Measurements from ENCODE around the gene ZNF335.
A peak's percentile ranks its signal among the peaks of the same experiment; 100 is the strongest.

The ZNF335 gene, protein sequence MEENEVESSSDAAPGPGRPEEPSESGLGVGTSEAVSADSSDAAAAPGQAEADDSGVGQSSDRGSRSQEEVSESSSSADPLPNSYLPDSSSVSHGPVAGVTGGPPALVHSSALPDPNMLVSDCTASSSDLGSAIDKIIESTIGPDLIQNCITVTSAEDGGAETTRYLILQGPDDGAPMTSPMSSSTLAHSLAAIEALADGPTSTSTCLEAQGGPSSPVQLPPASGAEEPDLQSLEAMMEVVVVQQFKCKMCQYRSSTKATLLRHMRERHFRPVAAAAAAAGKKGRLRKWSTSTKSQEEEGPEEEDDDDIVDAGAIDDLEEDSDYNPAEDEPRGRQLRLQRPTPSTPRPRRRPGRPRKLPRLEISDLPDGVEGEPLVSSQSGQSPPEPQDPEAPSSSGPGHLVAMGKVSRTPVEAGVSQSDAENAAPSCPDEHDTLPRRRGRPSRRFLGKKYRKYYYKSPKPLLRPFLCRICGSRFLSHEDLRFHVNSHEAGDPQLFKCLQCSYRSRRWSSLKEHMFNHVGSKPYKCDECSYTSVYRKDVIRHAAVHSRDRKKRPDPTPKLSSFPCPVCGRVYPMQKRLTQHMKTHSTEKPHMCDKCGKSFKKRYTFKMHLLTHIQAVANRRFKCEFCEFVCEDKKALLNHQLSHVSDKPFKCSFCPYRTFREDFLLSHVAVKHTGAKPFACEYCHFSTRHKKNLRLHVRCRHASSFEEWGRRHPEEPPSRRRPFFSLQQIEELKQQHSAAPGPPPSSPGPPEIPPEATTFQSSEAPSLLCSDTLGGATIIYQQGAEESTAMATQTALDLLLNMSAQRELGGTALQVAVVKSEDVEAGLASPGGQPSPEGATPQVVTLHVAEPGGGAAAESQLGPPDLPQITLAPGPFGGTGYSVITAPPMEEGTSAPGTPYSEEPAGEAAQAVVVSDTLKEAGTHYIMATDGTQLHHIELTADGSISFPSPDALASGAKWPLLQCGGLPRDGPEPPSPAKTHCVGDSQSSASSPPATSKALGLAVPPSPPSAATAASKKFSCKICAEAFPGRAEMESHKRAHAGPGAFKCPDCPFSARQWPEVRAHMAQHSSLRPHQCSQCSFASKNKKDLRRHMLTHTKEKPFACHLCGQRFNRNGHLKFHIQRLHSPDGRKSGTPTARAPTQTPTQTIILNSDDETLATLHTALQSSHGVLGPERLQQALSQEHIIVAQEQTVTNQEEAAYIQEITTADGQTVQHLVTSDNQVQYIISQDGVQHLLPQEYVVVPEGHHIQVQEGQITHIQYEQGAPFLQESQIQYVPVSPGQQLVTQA (N-terminal part only)

DNA sequence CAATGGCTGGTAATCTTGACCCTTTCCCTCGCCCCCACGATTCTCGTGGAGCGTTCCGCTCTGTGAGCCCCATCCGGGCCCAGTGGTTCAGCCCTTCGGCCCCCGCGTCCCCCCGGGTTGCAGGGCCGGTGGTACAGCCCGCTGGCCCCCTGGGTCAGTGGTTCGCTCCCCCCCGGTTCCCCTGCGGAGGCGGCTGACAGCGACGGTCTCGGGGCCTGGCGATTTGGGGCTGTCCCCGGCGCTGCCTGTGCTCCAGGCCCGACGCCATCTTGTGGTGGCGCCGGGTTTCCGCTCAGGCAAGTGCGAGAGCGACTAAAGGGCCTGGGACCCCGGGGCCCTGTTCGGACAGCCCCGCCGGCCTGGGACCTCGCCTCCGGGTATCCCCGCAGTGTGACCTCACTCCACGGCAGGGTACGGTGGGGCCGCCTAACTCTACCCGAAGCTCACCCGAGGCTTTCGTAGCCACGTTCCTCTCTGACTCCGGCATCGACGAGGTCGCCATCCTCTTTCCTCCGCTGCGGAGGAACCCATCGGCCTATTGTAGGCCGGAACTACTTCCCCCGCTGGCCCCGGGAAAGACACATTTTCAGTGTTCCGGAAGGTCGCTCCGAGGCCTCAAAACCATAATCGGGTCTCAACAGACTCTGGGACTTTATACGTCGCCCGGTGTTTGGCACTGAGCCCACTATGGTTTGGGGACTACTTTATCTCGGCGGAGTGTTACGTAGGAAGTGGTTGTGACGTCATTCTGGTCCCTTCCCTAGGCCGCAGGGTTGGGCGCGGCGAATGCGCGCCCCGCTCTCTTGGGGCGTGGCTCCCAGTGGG, at the start of gene ZNF335:
Gene ZNF335, minus strand, starts transcription at position 529 of the 825 bp plus-strand sequence. CDS start 793 bp downstream, outside the sequence.
- Histone ChIP-seq H3K36me3 (ENCODE audit: control insufficient read depth in 1 of 2, insufficient read depth in 2 of 2, low read length in 2 of 2) (peaks cover 18 to 33% of the 10 kb centered on the region in 2 donors), H3K27me3 (ENCODE audit: low read depth, low read length) (no peaks in the 10 kb centered on the region), H3K27ac (ENCODE audit: low read length) (peak within 1 kb of the TSS; percentile 100), H3K4me1 (ENCODE audit: control insufficient read depth in 1 of 2, insufficient read depth in 2 of 2, low read length in 2 of 2) (peaks cover 11 to 18% of the 10 kb centered on the region in 2 donors), H3K9me3 (ENCODE audit: control insufficient read depth in 1 of 2, low read length in 2 of 2) (no peaks in the 10 kb centered on the region), H3K4me3 (ENCODE audit: low read depth in 1 of 2, low read length in 2 of 2) (peak within 1 kb of the TSS; percentile 84 to 93)

DNA sequence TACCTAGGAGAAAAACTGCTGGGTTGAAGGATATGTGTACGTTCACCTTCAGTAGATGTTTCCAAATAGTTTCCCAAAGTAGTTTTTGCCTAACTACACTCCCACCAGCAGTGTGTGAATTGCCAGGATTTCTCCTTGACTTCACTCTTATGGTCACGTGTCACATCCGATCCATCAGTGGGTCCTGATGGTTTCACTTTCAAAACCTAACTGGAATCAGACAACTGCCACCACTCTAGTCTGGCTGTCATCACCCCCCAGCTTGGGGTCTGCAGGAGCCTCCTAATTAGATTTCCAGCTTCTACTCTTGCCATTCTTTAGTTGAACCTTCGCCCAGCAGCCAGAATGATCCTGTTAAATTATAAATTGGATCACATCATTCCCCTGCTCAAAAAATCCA, 48.6 kb upstream of the ZNF335 start:
- H3K4me3 ChIP-seq (ENCODE audit: low read depth in 1 of 2, low read length in 2 of 2) = no peak overlapping the region
- H3K27ac ChIP-seq (ENCODE audit: low read length) = no peak overlapping the region
- H3K36me3 ChIP-seq (ENCODE audit: control insufficient read depth in 1 of 2, insufficient read depth in 2 of 2, low read length in 2 of 2) = no peaks in the 10 kb centered on the region
- H3K9me3 ChIP-seq (ENCODE audit: control insufficient read depth in 1 of 2, low read length in 2 of 2) = no peaks in the 10 kb centered on the region
- peaks cover 0 to 16% of the 10 kb centered on the region in 2 donors for H3K4me1 ChIP-seq (ENCODE audit: control insufficient read depth in 1 of 2, insufficient read depth in 2 of 2, low read length in 2 of 2)
- H3K27me3 ChIP-seq (ENCODE audit: low read depth, low read length) = peaks cover 29% of the 10 kb centered on the region

DNA sequence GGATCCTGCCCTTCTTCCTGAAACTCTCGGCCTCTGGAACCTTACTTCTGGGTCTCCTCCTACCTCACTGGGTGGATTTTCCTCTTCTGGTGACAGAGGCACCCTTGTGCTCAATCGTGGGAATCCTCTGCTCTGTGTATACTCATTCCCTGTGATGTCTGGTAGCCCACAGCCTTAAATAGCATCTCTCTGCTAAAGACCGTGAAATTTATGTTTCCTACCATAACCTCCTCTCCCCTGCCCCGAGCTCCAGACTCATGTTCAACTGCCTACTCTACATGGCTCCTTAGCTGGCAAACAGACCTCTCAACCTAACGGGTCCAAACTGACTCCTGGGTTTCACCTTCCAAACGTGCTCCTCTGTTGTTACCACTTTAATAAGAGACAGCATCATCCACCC, 46.6 kb upstream of the ZNF335 start:
- no peak overlapping the region for H3K4me3 ChIP-seq (ENCODE audit: low read depth in 1 of 2, low read length in 2 of 2)
- H3K27ac ChIP-seq (ENCODE audit: low read length) = no peak overlapping the region
- H3K4me1 ChIP-seq (ENCODE audit: control insufficient read depth in 1 of 2, insufficient read depth in 2 of 2, low read length in 2 of 2) = peaks cover 0 to 27% of the 10 kb centered on the region in 2 donors
- peaks cover 37% of the 10 kb centered on the region for H3K27me3 ChIP-seq (ENCODE audit: low read depth, low read length)
- no peaks in the 10 kb centered on the region for H3K9me3 ChIP-seq (ENCODE audit: control insufficient read depth in 1 of 2, low read length in 2 of 2)
- H3K36me3 ChIP-seq (ENCODE audit: control insufficient read depth in 1 of 2, insufficient read depth in 2 of 2, low read length in 2 of 2) = no peaks in the 10 kb centered on the region

DNA sequence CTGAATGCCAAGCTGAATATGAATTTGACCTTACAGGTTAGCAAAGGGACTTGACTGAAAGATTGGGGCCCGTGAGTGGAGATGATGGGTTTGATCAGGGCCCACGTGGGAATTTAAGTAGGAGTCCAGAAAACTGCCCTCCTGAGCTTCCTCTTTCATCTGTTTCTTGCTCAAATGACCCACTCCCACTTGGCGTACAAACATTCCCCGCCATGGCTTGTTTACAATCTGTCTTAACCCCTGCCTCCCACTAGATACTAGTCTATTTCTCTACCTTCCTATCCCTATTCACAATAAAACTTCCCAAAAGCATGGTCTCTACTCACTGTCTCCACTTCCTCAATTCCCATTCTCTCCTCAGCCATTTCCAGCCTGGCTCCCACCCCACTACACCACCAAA, 46.1 kb upstream of the ZNF335 start:
- H3K27me3 ChIP-seq (ENCODE audit: low read depth, low read length) = peaks cover 32% of the 10 kb centered on the region
- H3K36me3 ChIP-seq (ENCODE audit: control insufficient read depth in 1 of 2, insufficient read depth in 2 of 2, low read length in 2 of 2) = no peaks in the 10 kb centered on the region
- H3K4me1 ChIP-seq (ENCODE audit: control insufficient read depth in 1 of 2, insufficient read depth in 2 of 2, low read length in 2 of 2) = peaks cover 0 to 32% of the 10 kb centered on the region in 2 donors

DNA sequence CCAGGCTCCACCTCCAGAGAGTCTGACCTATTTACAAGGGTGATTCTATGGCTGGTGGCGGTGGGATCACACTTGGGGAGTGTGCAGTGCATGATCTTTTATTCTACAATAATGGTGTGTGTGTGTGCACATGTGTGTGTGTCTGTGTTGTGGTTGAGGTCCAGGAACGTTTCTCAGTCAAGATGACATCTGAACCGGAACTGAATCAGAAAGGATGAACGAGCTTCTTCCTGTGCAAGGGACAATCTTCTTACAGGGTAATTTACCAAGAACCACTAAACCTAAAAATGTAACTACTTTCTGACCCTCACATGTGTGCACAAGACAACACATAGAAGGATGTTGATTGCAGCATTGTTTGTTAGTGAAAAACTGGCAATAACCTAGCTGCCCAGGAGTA, 45.3 kb upstream of the ZNF335 start:
- Histone ChIP-seq H3K36me3 (ENCODE audit: control insufficient read depth in 1 of 2, insufficient read depth in 2 of 2, low read length in 2 of 2) (no peaks in the 10 kb centered on the region), H3K27me3 (ENCODE audit: low read depth, low read length) (peaks cover 41% of the 10 kb centered on the region), H3K9me3 (ENCODE audit: control insufficient read depth in 1 of 2, low read length in 2 of 2) (no peaks in the 10 kb centered on the region), H3K27ac (ENCODE audit: low read length) (no peak overlapping the region), H3K4me1 (ENCODE audit: control insufficient read depth in 1 of 2, insufficient read depth in 2 of 2, low read length in 2 of 2) (peaks cover 0 to 30% of the 10 kb centered on the region in 2 donors), H3K4me3 (ENCODE audit: low read depth in 1 of 2, low read length in 2 of 2) (no peak overlapping the region)

More for the DNA sequence above, 46.1 kb upstream of the ZNF335 start:
- H3K27ac ChIP-seq (ENCODE audit: low read length) = no peak overlapping the region
- no peak overlapping the region for H3K4me3 ChIP-seq (ENCODE audit: low read depth in 1 of 2, low read length in 2 of 2)
- H3K9me3 ChIP-seq (ENCODE audit: control insufficient read depth in 1 of 2, low read length in 2 of 2) = no peaks in the 10 kb centered on the region

DNA sequence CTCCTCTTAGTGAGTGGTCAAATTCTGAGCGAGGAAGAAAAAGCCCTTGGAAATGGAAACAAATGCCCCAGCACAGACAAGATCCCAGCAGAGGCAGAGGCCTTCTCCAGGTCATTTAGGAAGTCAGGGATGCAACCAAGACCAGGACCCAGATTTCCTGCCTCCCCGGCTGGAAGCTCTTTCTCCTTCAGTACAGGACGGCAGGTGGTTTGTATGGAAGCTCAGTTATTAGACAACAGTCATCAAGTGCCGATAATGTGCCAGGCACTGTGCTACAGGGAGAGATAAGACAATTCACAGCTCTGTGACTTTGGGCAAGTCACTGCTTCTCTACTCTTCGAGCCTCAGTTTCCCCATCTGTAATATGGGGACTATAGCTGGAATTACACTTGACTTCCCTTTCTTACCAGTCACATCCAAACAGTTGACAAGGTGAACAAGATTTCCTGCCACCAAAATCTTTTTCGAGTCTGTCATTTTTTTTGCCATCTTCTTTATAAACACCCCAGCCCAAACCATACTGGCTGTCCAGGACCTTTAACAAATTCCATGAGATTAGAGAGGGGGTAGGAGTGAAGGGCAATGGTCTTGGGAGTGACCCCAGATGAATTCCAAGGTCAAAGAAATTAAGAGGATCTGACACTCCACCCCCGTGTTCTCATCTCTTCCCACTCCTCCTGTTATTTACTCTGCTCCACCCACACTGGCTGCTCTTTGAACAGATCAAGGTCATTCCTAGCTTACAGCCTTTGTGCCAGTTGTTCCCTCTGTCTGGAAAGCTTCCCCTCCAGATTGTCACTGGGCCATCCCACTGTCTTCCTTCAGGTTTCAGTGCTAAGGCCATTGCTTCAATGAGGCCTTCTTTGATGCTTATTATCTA, 42.8 kb upstream of the ZNF335 start:
- Histone ChIP-seq H3K4me1 (ENCODE audit: control insufficient read depth in 1 of 2, insufficient read depth in 2 of 2, low read length in 2 of 2) (peaks cover 0 to 25% of the 10 kb centered on the region in 2 donors), H3K9me3 (ENCODE audit: control insufficient read depth in 1 of 2, low read length in 2 of 2) (no peaks in the 10 kb centered on the region), H3K27me3 (ENCODE audit: low read depth, low read length) (peaks cover 55% of the 10 kb centered on the region), H3K27ac (ENCODE audit: low read length) (no peak overlapping the region), H3K4me3 (ENCODE audit: low read depth in 1 of 2, low read length in 2 of 2) (no peak overlapping the region), H3K36me3 (ENCODE audit: control insufficient read depth in 1 of 2, insufficient read depth in 2 of 2, low read length in 2 of 2) (no peaks in the 10 kb centered on the region)

DNA sequence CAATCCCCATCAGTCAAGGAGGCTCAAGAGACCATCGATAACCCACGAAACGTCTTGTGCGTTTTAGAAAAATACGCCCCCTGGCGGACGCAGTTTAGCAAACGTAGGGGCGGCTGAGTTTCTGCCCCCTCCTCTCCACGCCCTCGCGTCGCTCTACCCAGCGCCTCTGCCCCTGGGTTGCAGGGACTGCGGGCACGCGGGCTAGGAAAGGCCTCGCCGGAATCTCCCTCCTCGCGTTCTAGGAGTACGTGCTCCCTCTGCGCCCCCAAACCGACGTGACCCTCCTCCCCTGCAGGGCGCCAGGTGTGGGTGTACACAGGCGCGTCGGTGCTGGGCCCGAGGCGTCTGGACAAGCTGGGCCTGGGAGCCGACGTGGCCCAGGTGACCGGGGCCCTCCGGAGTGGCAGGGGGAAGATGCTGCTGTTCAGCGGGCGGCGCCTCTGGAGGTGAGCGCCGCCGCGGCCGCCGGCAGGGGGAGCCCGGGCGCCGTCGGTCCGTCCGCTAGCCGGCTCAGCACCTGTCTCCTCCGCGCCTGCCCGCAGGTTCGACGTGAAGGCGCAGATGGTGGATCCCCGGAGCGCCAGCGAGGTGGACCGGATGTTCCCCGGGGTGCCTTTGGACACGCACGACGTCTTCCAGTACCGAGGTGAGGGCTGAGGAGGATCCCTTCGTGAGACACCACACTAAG, 42.0 kb upstream of the ZNF335 start:
- no peak overlapping the region for H3K27ac ChIP-seq (ENCODE audit: low read length)
- peaks cover 61% of the 10 kb centered on the region for H3K27me3 ChIP-seq (ENCODE audit: low read depth, low read length)
- no peak overlapping the region for H3K4me3 ChIP-seq (ENCODE audit: low read depth in 1 of 2, low read length in 2 of 2)

DNA sequence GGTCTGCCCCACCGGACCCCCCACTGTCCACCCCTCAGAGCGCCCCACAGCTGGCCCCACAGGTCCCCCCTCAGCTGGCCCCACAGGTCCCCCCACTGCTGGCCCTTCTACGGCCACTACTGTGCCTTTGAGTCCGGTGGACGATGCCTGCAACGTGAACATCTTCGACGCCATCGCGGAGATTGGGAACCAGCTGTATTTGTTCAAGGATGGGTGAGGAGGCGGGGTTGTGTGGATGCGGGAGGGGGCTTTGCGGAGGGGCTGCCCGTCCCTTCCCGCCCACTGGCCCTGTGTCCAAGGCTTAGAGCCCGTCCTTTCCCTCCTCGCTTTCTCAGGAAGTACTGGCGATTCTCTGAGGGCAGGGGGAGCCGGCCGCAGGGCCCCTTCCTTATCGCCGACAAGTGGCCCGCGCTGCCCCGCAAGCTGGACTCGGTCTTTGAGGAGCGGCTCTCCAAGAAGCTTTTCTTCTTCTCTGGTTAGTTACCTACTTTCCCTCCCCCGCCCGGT, 41.4 kb upstream of the ZNF335 start:
- H3K4me3 ChIP-seq (ENCODE audit: low read depth in 1 of 2, low read length in 2 of 2) = no peak overlapping the region
- no peaks in the 10 kb centered on the region for H3K9me3 ChIP-seq (ENCODE audit: control insufficient read depth in 1 of 2, low read length in 2 of 2)
- no peaks in the 10 kb centered on the region for H3K36me3 ChIP-seq (ENCODE audit: control insufficient read depth in 1 of 2, insufficient read depth in 2 of 2, low read length in 2 of 2)
- peaks cover 0 to 25% of the 10 kb centered on the region in 2 donors for H3K4me1 ChIP-seq (ENCODE audit: control insufficient read depth in 1 of 2, insufficient read depth in 2 of 2, low read length in 2 of 2)
- peaks cover 60% of the 10 kb centered on the region for H3K27me3 ChIP-seq (ENCODE audit: low read depth, low read length)
- no peak overlapping the region for H3K27ac ChIP-seq (ENCODE audit: low read length)

More for the DNA sequence above, 42.0 kb upstream of the ZNF335 start:
- Histone ChIP-seq H3K36me3 (ENCODE audit: control insufficient read depth in 1 of 2, insufficient read depth in 2 of 2, low read length in 2 of 2) (no peaks in the 10 kb centered on the region), H3K9me3 (ENCODE audit: control insufficient read depth in 1 of 2, low read length in 2 of 2) (no peaks in the 10 kb centered on the region), H3K4me1 (ENCODE audit: control insufficient read depth in 1 of 2, insufficient read depth in 2 of 2, low read length in 2 of 2) (peaks cover 0 to 25% of the 10 kb centered on the region in 2 donors)

DNA sequence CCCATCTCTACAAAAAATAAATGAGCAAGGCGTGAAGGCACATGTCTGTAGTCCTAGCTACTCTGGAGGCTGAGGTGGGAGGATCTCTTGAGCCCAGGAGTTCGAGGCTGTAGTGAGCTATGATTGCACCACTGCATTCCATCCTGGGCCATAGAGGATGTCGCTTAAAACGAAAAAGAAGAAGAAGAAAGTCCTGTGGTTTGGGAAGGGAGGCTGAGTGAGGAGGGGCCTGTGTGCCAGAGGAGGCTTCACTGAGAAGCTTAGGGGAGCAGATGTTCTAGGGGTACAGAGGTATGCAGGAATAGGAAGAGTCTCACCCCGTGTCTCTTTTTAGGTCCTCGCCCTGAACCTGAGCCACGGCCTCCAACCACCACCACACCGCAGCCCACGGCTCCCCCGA, 40.9 kb upstream of the ZNF335 start:
- Histone ChIP-seq H3K27me3 (ENCODE audit: low read depth, low read length) (peaks cover 58% of the 10 kb centered on the region), H3K36me3 (ENCODE audit: control insufficient read depth in 1 of 2, insufficient read depth in 2 of 2, low read length in 2 of 2) (no peaks in the 10 kb centered on the region), H3K4me3 (ENCODE audit: low read depth in 1 of 2, low read length in 2 of 2) (no peak overlapping the region), H3K9me3 (ENCODE audit: control insufficient read depth in 1 of 2, low read length in 2 of 2) (no peaks in the 10 kb centered on the region), H3K4me1 (ENCODE audit: control insufficient read depth in 1 of 2, insufficient read depth in 2 of 2, low read length in 2 of 2) (peaks cover 0 to 25% of the 10 kb centered on the region in 2 donors), H3K27ac (ENCODE audit: low read length) (no peak overlapping the region)
